Testis (tissue), 2 donors: ENCODE measurements around the gene KLHDC8A.

ENCODE experiments used
- POLR2A ChIP-seq: fragments of 450-650 bp; IDR thresholded peaks from one replicate; pipeline ENCODE4 v1.6.1; 2017; ENCODE audit warnings: antibody characterized with exemption, mild to moderate bottlenecking, moderate library complexity
- TF ChIP-seq, protein P1 (sequence below), 3 experiments: fragments of 450-650 bp in 2 of 3; fragments of 200-600 bp in 1 of 3; sonication (generic) in 1 of 3; IDR thresholded peaks; one replicate each; pipeline ENCODE4 v1.5.1; 2016 to 2019; ENCODE audit warnings: antibody characterized with exemption in 3 of 3, mild to moderate bottlenecking in 2 of 3, moderate library complexity in 1 of 3

DNA sequence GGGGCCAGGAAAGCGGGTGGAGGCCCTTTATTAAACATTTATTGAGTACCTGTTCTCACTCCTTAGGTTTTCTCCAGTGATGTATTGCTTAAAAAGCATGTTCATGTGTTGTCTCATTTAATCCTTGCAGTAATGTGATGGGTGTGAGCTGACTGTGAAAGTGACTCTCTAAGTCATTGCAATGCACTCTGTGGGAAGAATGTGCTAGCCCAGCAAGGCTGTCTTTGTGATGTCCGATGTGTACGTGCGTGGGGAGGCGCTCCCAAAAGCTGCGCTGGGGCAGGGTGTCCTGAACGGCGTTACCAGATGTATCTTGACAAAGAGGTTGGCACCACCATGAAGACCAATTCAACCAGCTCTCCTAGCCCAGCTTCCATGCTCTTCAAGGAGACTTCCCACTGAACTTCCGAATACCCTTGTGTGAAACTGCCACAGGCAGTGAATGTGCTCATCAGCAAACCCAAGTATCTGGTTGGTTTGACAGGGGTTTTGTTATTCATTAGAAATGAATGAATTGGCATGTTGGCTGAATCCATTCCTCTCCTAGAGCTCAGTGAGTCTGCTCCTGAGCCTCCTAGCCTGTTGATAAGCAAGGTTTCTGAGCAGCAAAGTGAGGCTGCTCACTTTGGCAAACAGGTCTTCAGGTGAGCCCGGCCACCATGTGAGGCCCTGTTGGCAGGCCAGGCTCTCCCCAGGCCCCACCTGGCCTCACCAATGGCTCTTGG is 63.2 kb downstream of the KLHDC8A start:
- no peak for TF ChIP-seq POLR2A
- TF ChIP-seq, protein P1, sequence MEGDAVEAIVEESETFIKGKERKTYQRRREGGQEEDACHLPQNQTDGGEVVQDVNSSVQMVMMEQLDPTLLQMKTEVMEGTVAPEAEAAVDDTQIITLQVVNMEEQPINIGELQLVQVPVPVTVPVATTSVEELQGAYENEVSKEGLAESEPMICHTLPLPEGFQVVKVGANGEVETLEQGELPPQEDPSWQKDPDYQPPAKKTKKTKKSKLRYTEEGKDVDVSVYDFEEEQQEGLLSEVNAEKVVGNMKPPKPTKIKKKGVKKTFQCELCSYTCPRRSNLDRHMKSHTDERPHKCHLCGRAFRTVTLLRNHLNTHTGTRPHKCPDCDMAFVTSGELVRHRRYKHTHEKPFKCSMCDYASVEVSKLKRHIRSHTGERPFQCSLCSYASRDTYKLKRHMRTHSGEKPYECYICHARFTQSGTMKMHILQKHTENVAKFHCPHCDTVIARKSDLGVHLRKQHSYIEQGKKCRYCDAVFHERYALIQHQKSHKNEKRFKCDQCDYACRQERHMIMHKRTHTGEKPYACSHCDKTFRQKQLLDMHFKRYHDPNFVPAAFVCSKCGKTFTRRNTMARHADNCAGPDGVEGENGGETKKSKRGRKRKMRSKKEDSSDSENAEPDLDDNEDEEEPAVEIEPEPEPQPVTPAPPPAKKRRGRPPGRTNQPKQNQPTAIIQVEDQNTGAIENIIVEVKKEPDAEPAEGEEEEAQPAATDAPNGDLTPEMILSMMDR (IDR thresholded peaks at IDR 0.05) = no peak
